HG03469 (cell line): ENCODE data around the gene SPATA1.
A peak's percentile ranks its signal among the peaks of the same experiment; 100 is the strongest.
"Not testable (repeated sequence)": the region's sequence is repeated elsewhere in the genome, so short reads cannot be mapped to it uniquely, and the experiment has no call there.

Experiments
- ATAC-seq: cut with Tn5 transposase; IDR thresholded peaks from one replicate; pipeline ENCODE4 v1.9.1; 2021; ENCODE audit warnings: mild to moderate bottlenecking, moderate library complexity, moderate number of reproducible peaks; ENCODE audit not compliant: unreplicated experiment

SPATA1 gene

GRCh38 chr1:84585803-84586202 lies 79.6 kb downstream of the SPATA1 start:
- ATAC-seq = no peak

- no peak for ATAC-seq
Measured at GRCh38 chr1:84587099-84587498, 80.9 kb downstream of the SPATA1 start.

GRCh38 chr1:84594959-84595358 lies 88.8 kb downstream of the SPATA1 start:
- ATAC-seq = not testable (repeated sequence)

GRCh38 chr1:84597011-84597410 lies 90.8 kb downstream of the SPATA1 start:
- no peak for ATAC-seq

GRCh38 chr1:84598418-84598817 lies 92.2 kb downstream of the SPATA1 start:
- ATAC-seq = no peak

GRCh38 chr1:84598846-84599741 lies 92.9 kb downstream of the SPATA1 start:
- peak; percentile 72 for ATAC-seq

GRCh38 chr1:84600796-84601195 lies 94.6 kb downstream of the SPATA1 start:
- ATAC-seq = no peak

GRCh38 chr1:84603223-84603622 lies 97.0 kb downstream of the SPATA1 start:
- no peak for ATAC-seq

GRCh38 chr1:84603941-84604830 lies 98.0 kb downstream of the SPATA1 start:
- no peak for ATAC-seq

- ATAC-seq = no peak
Measured at GRCh38 chr1:84605157-84605556, 99.0 kb downstream of the SPATA1 start.

- ATAC-seq = no peak
Measured at GRCh38 chr1:84606977-84607376, 100.8 kb downstream of the SPATA1 start.

GRCh38 chr1:84611091-84611490 lies 104.9 kb downstream of the SPATA1 start:
- ATAC-seq = no peak

- no peak for ATAC-seq
Measured at GRCh38 chr1:84611796-84612195, 105.6 kb downstream of the SPATA1 start.

- ATAC-seq = no peak
Measured at GRCh38 chr1:84613026-84613425, 106.8 kb downstream of the SPATA1 start.

- ATAC-seq = no peak
Measured at GRCh38 chr1:84613887-84614286, 107.7 kb downstream of the SPATA1 start.

GRCh38 chr1:84615790-84616189 lies 109.6 kb downstream of the SPATA1 start:
- no peak for ATAC-seq
